Skeletal muscle tissue (tissue), 4 donors: ENCODE results near the gene PTPRC. TPM values are rescaled to one million over a fixed set of nuclear protein-coding genes. Genes with fewer than 3 reads are reported as not detected.
A peak's percentile ranks its signal among the peaks of the same experiment; 100 is the strongest.

Source experiments
- H3K27ac ChIP-seq: one replicate; pipeline ENCODE4 v1.7.0; 2013; ENCODE audit warnings: mild to moderate bottlenecking, low read depth, low read length, inconsistent platforms
- H3K27me3 ChIP-seq, 3 donors: one replicate each; pipeline ENCODE4 v1.7.0; 2013; ENCODE audit warnings: low read length in 3 of 3; ENCODE audit not compliant: control insufficient read depth in 3 of 3, insufficient read depth in 3 of 3
- H3K36me3 ChIP-seq, 3 donors: one replicate each; pipeline ENCODE4 v1.7.0; 2013; ENCODE audit warnings: low read length in 3 of 3; ENCODE audit not compliant: control insufficient read depth in 3 of 3, insufficient read depth in 3 of 3
- H3K4me1 ChIP-seq, 3 donors: one replicate each; pipeline ENCODE4 v1.7.0; 2013; ENCODE audit warnings: low read length in 3 of 3, mild to moderate bottlenecking in 3 of 3; ENCODE audit not compliant: control insufficient read depth in 3 of 3, insufficient read depth in 3 of 3
- H3K4me3 ChIP-seq, 3 donors: one replicate each; pipeline ENCODE4 v1.7.0; 2013; ENCODE audit warnings: low read length in 3 of 3
- H3K9ac ChIP-seq, 3 donors: one replicate each; pipeline ENCODE4 v1.7.0; 2013; ENCODE audit warnings: low read length in 3 of 3, mild to moderate bottlenecking in 3 of 3, moderate library complexity in 2 of 3, low read depth in 1 of 3
- H3K9me3 ChIP-seq, 3 donors: one replicate each; pipeline ENCODE4 v1.7.0; 2013; ENCODE audit warnings: low read length in 3 of 3; ENCODE audit not compliant: control insufficient read depth in 3 of 3
- total RNA-seq: library from RNA; depleted of rRNA; stranded (reverse); fragments of >200 nt; gene quantifications from one replicate; pipeline ENCODE4 v1.2.3, GENCODE V29; 2014
- donor health status: Osteomylitis.

Gene PTPRC
- total RNA-seq, 1 donor from 2014 or later, result 15.7 TPM

DNA sequence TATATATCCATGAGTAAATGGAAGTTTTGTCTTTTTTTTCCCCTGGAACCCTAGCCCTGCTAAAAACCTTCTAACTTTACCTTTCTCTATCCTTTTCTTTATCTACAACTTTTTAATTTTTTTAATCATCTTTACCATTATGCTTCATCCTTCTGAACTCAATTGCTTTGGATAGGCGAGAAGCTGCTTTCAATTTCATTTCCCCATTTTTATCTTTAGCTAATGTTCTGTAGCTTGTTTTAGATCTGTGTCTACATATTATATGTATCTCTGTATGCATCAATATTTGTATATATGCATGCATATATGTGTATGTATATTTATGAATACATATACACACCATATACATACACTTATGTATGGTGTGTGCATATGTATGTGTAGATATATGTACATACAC, 57.4 kb downstream of the PTPRC start:
- Histone ChIP-seq H3K4me3 (no peak overlapping the region), H3K9ac (no peak overlapping the region), H3K27ac (no peak overlapping the region), H3K4me1 (no peaks in the 10 kb centered on the region), H3K9me3 (no peaks in the 10 kb centered on the region), H3K27me3 (peaks cover 0 to 6% (median 3%) of the 10 kb centered on the region in 3 donors), H3K36me3 (no peaks in the 10 kb centered on the region)

DNA sequence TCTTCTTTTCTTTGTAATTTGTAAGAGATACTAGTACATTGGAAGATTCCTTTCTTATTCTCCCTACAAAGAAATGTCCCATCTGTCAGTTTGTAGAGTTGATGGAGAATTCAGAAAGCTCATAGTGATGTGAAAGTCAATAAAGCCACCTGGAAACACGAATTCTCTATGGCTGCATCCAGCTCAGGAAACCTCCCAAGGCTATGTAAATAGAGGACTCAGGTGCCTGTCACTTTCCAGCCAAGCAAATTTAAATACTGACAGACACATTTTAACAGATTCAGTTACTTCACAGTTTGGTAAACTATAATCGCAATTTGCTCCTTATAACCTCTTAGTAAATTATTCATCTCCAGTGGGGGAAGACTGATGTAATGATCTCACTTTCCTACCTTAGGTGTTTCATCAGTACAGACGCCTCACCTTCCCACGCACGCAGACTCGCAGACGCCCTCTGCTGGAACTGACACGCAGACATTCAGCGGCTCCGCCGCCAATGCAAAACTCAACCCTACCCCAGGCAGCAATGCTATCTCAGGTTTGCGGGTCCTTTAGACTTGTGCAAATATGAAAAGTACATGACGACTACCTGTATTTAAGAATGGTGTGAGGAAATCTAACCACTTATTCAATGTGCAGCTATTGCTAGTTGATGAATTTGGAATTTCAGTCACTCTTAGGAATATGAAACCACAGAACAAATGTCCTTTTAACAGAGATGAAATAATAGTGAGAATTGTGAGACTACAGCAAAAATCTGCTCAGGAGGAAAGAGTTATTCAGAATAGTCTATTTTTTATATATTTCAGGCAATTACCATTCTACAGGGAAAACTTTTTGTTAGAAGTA, 60.6 kb downstream of the PTPRC start:
- H3K36me3 ChIP-seq, result no peaks in the 10 kb centered on the region
- no peak overlapping the region for H3K9ac ChIP-seq
- no peaks in the 10 kb centered on the region for H3K9me3 ChIP-seq
- peak overlapping the region in 1 of 3 donors; percentile 7 for H3K4me3 ChIP-seq
- no peak overlapping the region for H3K27ac ChIP-seq
- H3K4me1 ChIP-seq, result no peaks in the 10 kb centered on the region
- peaks cover 2 to 6% (median 3%) of the 10 kb centered on the region in 3 donors for H3K27me3 ChIP-seq

DNA sequence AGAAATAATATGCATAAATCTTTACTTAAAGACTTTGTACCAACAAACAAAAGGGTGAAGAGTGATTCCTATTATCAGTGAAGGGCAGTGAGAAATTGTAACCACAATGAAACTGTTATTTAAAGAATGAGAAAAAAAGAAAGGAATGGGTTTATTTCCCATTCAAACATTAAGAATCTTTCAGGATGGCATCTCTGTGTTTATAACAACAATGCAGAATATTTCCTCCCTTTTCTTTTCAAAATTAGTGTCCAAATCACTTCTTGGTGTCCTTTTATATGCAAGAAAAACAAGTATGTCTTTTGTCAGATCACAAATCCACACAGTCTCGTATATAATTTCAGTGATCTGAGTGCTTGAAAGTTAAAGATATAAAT, 61.2 kb downstream of the PTPRC start:
- Histone ChIP-seq H3K36me3 (no peaks in the 10 kb centered on the region), H3K27me3 (peaks cover 2 to 6% (median 3%) of the 10 kb centered on the region in 3 donors)

DNA sequence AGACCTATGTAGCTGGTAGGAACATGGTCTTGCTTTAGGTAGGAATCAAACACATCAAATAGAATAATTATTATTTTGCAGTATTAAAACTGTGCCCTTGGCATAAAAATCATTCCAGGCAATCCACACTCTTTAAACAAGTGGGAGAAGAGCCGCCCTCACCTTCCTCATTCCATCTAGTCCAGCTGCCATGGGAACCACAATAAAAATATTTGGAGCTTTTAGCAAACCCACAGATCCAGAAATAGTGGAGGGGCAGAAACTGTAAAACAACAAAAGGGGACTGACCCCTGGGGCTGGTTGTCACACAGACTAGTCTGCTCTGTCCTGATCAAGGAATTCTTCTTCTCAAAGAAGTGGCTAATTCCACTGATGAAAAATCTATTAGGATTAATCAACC, 61.6 kb downstream of the PTPRC start:
- Histone ChIP-seq H3K36me3 (no peaks in the 10 kb centered on the region), H3K9me3 (no peaks in the 10 kb centered on the region), H3K27me3 (peaks cover 2 to 6% (median 3%) of the 10 kb centered on the region in 3 donors), H3K27ac (no peak overlapping the region), H3K4me3 (no peak overlapping the region), H3K4me1 (no peaks in the 10 kb centered on the region), H3K9ac (no peak overlapping the region)

More for the DNA sequence above, 61.2 kb downstream of the PTPRC start:
- no peaks in the 10 kb centered on the region for H3K4me1 ChIP-seq
- no peak overlapping the region for H3K4me3 ChIP-seq
- H3K27ac ChIP-seq, result no peak overlapping the region
- no peak overlapping the region for H3K9ac ChIP-seq
- no peaks in the 10 kb centered on the region for H3K9me3 ChIP-seq

DNA sequence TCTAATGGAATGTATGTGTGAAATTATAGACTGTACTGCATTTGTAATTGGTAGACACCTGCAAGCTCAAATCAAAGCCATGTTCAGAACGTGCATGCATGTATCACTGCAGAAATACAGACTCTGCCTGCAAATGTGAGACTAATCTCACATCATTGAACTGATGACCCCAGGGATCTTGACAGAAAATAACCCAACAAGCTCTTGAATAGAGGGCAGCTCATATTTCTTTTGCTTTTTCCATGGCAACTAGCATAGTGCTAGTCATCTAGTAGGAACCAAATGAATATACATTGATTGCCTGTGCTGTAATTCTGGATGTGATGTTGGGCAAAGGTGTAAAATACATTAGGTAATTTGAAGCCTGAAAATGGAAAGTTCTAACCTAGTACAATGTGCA, 62.4 kb downstream of the PTPRC start:
- Histone ChIP-seq H3K36me3 (no peaks in the 10 kb centered on the region), H3K4me3 (no peak overlapping the region), H3K4me1 (no peaks in the 10 kb centered on the region), H3K27me3 (peaks cover 2 to 6% (median 3%) of the 10 kb centered on the region in 3 donors), H3K27ac (no peak overlapping the region), H3K9ac (no peak overlapping the region), H3K9me3 (no peaks in the 10 kb centered on the region)

DNA sequence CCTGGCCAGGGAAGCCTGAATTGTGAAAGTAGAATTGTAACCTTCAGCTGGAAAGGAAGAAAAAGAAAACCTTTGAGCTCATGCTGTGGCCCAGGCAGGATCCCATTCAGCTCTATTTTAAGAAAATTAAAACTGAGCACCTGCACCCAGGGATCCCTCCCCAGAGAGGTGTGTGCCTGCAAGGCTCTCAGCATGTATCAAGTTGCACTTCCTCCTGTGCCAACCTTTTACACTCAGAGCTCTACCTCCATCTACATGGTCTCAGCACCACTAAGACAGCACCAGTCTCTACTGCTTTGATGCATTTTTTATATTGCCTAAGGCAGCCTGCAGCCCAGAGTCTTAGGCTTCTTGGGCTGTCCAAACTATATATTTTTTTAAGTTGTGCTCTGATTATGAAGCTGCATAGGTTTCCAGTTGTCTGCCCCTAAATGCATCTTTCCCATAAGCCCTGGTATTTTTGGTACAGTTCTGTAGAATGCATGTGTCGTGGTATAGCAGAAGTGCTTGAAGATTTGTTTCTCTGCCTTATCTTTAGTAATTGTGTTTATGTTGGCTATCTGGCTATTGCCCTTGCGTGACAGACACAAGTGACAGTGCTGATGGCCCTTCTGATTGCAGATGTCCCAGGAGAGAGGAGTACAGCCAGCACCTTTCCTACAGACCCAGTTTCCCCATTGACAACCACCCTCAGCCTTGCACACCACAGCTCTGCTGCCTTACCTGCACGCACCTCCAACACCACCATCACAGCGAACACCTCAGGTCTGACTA, 63.1 kb downstream of the PTPRC start:
- Histone ChIP-seq H3K9me3 (no peaks in the 10 kb centered on the region), H3K27ac (no peak overlapping the region), H3K36me3 (no peaks in the 10 kb centered on the region), H3K27me3 (peaks cover 2 to 6% (median 3%) of the 10 kb centered on the region in 3 donors), H3K4me1 (no peaks in the 10 kb centered on the region), H3K9ac (no peak overlapping the region), H3K4me3 (no peak overlapping the region)

DNA sequence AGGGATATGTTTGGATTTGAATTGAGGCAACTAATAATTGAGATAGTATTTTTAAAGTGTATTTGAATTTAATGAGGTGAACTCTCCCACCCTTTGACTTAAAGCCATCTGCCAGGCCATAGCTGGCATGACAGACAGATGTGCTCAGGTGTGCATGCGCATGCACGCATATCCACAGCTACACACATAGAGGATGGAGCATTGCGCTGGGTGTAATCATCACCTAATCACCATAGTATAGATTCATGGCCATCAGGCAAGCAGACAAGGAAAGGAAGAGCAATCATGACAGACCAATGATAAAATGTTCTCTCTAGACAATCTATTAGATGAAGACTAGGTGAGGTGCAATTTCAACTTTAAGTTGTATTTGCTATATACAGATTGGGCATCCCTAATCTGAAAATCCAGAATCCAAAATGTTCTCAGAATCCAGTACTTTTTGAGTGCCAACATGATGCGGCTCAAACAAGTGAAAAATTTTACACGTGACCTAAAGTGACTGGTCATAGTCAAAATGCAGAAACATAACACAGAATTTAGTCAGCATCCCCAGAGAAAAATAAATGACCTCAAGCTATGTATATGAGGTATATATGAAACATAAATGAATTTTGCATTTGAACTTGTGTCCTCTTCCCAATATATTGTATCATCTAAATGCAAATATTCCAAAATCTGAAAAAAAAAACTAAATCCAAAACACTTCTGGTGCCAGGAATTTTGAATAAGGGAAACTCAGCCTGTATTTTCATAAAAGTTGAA, 70.1 kb downstream of the PTPRC start:
- H3K36me3 ChIP-seq, result no peaks in the 10 kb centered on the region
- no peak overlapping the region for H3K27ac ChIP-seq
- H3K9ac ChIP-seq, result no peak overlapping the region
- no peak overlapping the region for H3K4me3 ChIP-seq
- no peaks in the 10 kb centered on the region for H3K27me3 ChIP-seq
- H3K4me1 ChIP-seq, result no peaks in the 10 kb centered on the region
- no peaks in the 10 kb centered on the region for H3K9me3 ChIP-seq

DNA sequence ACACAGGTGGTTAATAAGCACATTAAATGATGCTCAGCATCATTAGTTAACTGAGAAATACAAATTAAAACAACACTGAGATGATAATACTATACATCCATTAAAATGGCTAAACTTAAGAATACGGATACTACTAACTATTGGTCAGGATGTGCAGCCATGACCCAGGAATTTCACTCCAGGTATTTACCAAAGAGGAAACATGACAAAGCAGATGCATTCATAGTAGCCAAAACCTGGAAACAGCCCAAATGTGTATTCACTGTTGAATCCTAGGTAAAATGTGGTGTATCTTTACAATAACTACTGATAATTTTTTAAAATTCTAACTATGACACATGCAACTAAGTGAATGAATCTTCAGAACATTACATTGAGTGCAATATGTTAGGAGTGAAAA, 73.0 kb downstream of the PTPRC start:
- Histone ChIP-seq H3K9me3 (no peaks in the 10 kb centered on the region), H3K27me3 (no peaks in the 10 kb centered on the region), H3K4me3 (no peak overlapping the region), H3K4me1 (no peaks in the 10 kb centered on the region), H3K27ac (no peak overlapping the region), H3K9ac (no peak overlapping the region), H3K36me3 (no peaks in the 10 kb centered on the region)

DNA sequence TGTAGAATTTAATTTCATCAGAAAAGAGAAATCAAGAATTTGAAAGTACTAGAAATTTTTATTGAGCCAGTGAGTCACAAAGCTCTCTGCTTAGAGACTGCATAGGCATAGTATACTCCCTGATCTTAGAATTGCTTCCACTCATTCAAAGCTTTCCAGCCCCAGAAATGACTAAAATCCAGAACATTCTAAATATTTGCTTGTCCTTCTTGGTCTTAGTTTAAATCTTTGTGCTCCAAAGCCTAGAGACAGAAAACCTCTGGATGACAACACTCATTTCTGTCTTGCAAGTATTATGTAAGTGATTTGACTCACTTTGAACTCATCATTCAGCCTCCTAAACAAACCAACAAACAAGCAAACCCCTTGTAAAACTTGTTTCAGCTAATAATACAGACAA, 74.2 kb downstream of the PTPRC start:
- Histone ChIP-seq H3K27ac (no peak overlapping the region), H3K36me3 (no peaks in the 10 kb centered on the region), H3K9me3 (no peaks in the 10 kb centered on the region), H3K4me1 (no peaks in the 10 kb centered on the region), H3K4me3 (no peak overlapping the region), H3K9ac (no peak overlapping the region), H3K27me3 (no peaks in the 10 kb centered on the region)
